Gastroesophageal sphincter (tissue), 4 donors: ENCODE results near the gene HLCS. TPM values are rescaled to one million over a fixed set of nuclear protein-coding genes. Genes with fewer than 3 reads are reported as not detected.

Source experiments
- ATAC-seq: fragments of 150-250 bp; one replicate; pipeline ENCODE4 v1.9.1; 2016; ENCODE audit warnings: mild to moderate bottlenecking, moderate library complexity
- H3K27ac ChIP-seq, 4 donors: fragments of 200-600 bp; sonication (generic) in 3 of 4; 1 replicate in 3 of 4; 2 replicates in 1 of 4; pipeline ENCODE4 v1.5.1; 2016 to 2019
- H3K27me3 ChIP-seq: fragments of 200-600 bp; sonication (generic); one replicate; pipeline ENCODE4 v1.5.1; 2019
- H3K36me3 ChIP-seq, 2 donors: fragments of 200-600 bp; sonication (generic); one replicate each; pipeline ENCODE4 v1.5.1; 2019; ENCODE audit warnings: control low read depth in 1 of 2
- H3K4me1 ChIP-seq, 3 donors: fragments of 200-600 bp; sonication (generic); 1 replicate in 2 of 3; 2 replicates in 1 of 3; pipeline ENCODE4 v1.5.1; 2016 to 2019; ENCODE audit warnings: control low read depth in 2 of 3
- H3K4me3 ChIP-seq, 2 donors: fragments of 200-600 bp; sonication (generic); one replicate each; pipeline ENCODE4 v1.5.1; 2019; ENCODE audit warnings: mild to moderate bottlenecking in 1 of 2, moderate library complexity in 1 of 2
- H3K9me3 ChIP-seq, 3 donors: fragments of 200-600 bp; sonication (generic); one replicate each; pipeline ENCODE4 v1.5.1; 2017 to 2019; ENCODE audit warnings: control low read depth in 2 of 3
- CTCF ChIP-seq, 4 experiments: fragments of 200-600 bp in 2 of 4; fragments of 450-650 bp in 2 of 4; sonication (generic) in 1 of 4; IDR thresholded peaks; one replicate each; pipeline ENCODE4 v1.5.1; 2017 to 2019; ENCODE audit warnings: antibody characterized with exemption in 4 of 4, mild to moderate bottlenecking in 2 of 4, moderate library complexity in 2 of 4
- EP300 ChIP-seq: sonication (generic); formaldehyde crosslinking; IDR thresholded peaks from one replicate; pipeline ENCODE4 v1.6.1; 2017; ENCODE audit warnings: antibody characterized with exemption, mild to moderate bottlenecking
- POLR2A ChIP-seq, 2 donors: fragments of 450-650 bp; IDR thresholded peaks; one replicate each; pipeline ENCODE4 v1.6.1; 2017; ENCODE audit warnings: antibody characterized with exemption in 2 of 2, mild to moderate bottlenecking in 2 of 2, moderate library complexity in 1 of 2
- POLR2AphosphoS5 ChIP-seq: sonication (generic); formaldehyde crosslinking; IDR thresholded peaks from one replicate; pipeline ENCODE4 v1.6.1; 2017; ENCODE audit warnings: antibody characterized with exemption
- WGBS, 2 donors: methylation state at CpG; one replicate each; pipeline ENCODE4 v1.1.5; 2018; ENCODE audit warnings: low coverage in 1 of 2; 5-methylcytosine and 5-hydroxymethylcytosine counted together
- total RNA-seq, 4 donors: library from RNA; depleted of rRNA; stranded (reverse); fragments of >200 nt; gene quantifications; one replicate each; pipeline ENCODE4 v1.1.0, GENCODE V29; 2016

The HLCS gene
- total RNA-seq, 4 donors from 2014 or later = 14.4 to 33.3 (median 24.9) TPM

DNA sequence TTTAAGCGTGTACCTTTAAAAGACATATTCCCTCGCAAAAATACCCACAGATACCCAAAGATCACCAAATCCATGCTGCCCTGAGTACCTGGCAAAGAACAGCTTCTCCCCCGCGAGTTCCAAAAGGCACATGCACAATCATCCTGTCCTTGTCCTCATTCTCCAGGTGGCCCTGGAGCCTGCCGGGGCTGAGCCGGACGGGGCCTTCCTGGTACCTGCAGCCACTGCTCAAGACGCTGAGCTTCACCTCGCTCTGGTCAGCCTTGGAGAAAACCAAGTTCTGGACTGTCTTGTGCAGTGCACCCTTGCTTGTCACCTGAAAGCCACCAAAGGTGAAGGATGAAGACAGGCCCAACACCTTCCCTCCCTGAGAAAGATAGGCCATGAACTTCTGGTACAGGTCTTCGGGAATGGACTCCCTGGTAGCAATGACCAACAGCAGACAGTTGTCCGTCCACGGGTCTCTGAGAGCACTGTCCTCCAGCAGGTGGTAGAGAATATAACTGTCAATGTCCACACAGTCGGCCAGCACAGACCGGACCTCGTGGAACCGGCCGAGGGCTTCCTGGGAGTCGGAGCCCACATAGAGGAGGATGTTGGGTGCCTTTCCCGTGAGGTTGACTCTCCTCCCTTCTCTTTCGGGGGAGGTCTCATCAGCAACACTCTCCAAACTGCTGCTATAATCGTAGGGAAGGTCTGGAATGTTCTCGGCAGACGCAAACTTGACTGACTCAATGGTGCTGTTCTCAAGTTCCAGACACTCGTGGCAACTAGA is 29.9 kb downstream of the HLCS start:
- Histone ChIP-seq H3K4me3 (no peak overlapping the region), H3K9me3 (no peaks in the 10 kb centered on the region), H3K4me1 (peaks cover 0 to 18% (median 5%) of the 10 kb centered on the region in 3 donors), H3K27me3 (no peaks in the 10 kb centered on the region), H3K27ac (no peak overlapping the region), H3K36me3 (peaks cover 0 to 49% of the 10 kb centered on the region in 2 donors)
- TF ChIP-seq POLR2AphosphoS5 (no peak), EP300 (no peak), CTCF (IDR thresholded peaks at IDR 0.05) (no peak), POLR2A (IDR thresholded peaks at IDR 0.05) (no peak)
- ATAC-seq = no peak
- 94 to 100% methylated on average over 1 to 7 of the region's 24 CpGs for WGBS, 2 donors

DNA sequence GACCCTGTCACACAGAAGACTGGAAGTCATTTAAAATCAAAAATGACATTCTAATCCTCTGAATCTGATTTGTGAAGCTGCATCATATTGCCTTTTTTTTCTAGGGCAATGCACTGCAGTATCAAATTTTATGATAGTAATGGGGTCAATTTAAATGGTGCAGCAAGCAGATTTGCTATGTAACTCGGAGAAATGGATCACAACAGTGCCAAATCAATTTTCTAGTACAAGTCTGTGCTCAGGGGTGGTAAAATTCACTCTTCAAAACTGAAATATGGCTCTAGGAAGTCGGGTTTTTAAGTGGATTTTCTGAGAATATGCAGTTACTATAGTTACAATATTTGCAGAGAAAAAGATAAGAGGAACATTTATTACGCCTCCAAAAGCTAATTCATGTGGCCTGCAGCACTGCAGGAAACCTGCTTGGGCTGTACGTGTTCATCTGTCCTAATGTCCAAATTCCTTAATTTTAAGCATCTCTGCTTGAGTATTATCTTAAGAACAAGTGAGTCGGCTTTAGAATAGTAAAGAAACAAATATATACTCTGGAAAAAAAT is 31.5 kb downstream of the HLCS start:
- Histone ChIP-seq H3K9me3 (no peaks in the 10 kb centered on the region), H3K27ac (no peak overlapping the region), H3K4me1 (peaks cover 0 to 18% (median 5%) of the 10 kb centered on the region in 3 donors), H3K27me3 (no peaks in the 10 kb centered on the region), H3K36me3 (peaks cover 0 to 45% of the 10 kb centered on the region in 2 donors), H3K4me3 (no peak overlapping the region)
- 38 to 55% methylated on average over 5 of the region's 5 CpGs for WGBS, 2 donors
- TF ChIP-seq EP300 (no peak), POLR2A (IDR thresholded peaks at IDR 0.05) (no peak), CTCF (IDR thresholded peaks at IDR 0.05) (no peak), POLR2AphosphoS5 (no peak)
- ATAC-seq = no peak

GRCh38 chr21:36932161-36932816 is 34.2 kb downstream of the HLCS start:
- H3K36me3 ChIP-seq = peaks cover 0 to 46% of the 10 kb centered on the region in 2 donors
- 63 to 66% methylated on average over 1 to 3 of the region's 3 CpGs for WGBS, 2 donors
- no peak for ATAC-seq

DNA sequence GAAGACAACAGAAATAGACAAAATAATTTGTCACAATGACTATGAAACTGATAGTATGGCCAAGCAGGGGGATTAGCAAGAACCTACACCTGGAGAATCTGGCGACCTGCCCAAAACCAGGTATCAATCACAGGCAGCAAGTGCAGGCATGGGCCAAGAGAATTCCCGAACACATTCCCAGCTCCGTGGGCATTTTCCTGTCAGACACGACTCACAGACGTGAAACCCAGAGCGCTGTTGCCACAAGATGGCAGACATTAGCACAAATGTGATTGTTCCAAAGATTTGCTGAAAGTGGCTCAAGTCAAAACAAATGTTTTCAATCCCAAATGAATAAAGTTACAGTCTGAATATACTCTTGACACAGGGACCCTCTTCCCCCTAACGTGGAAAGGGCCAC is 36.8 kb downstream of the HLCS start:
- Histone ChIP-seq H3K36me3 (peaks cover 0 to 43% of the 10 kb centered on the region in 2 donors), H3K4me1 (peaks cover 0 to 26% (median 0%) of the 10 kb centered on the region in 3 donors), H3K27me3 (no peaks in the 10 kb centered on the region), H3K27ac (no peak overlapping the region), H3K4me3 (no peak overlapping the region), H3K9me3 (no peaks in the 10 kb centered on the region)
- no peak for ATAC-seq
- peak in 2 of 4 experiments; percentile 12 to 16 for TF ChIP-seq CTCF (IDR thresholded peaks at IDR 0.05)
- TF ChIP-seq EP300 = no peak
- TF ChIP-seq POLR2A (IDR thresholded peaks at IDR 0.05) = no peak
- peak; percentile 50 for TF ChIP-seq POLR2AphosphoS5
- WGBS, 2 donors = 36 to 52% methylated on average over 5 to 6 of the region's 7 CpGs

More at GRCh38 chr21:36932161-36932816, 34.2 kb downstream of the HLCS start:
- no peaks in the 10 kb centered on the region for H3K9me3 ChIP-seq
- H3K27me3 ChIP-seq = no peaks in the 10 kb centered on the region
- no peak for TF ChIP-seq POLR2A (IDR thresholded peaks at IDR 0.05)
- TF ChIP-seq CTCF (IDR thresholded peaks at IDR 0.05) = no peak
- TF ChIP-seq POLR2AphosphoS5 = no peak
- TF ChIP-seq EP300 = no peak
- peaks cover 0 to 24% (median 0%) of the 10 kb centered on the region in 3 donors for H3K4me1 ChIP-seq
- no peak overlapping the region for H3K4me3 ChIP-seq
- H3K27ac ChIP-seq = no peak overlapping the region
